Testis (tissue), 5 donors: Measurements from ENCODE around the gene HS3ST4. TPM values are rescaled to one million over a fixed set of nuclear protein-coding genes. Genes with fewer than 3 reads are reported as not detected.
A peak's percentile ranks its signal among the peaks of the same experiment; 100 is the strongest.

ENCODE experiments used
- DNase-seq: peaks from one replicate; pipeline ENCODE4 v3.0.0-alpha.2; 2019
- H3K27ac ChIP-seq, 2 donors: fragments of 200-600 bp; sonication (generic); one replicate each; pipeline ENCODE4 v1.5.1; 2019
- H3K27me3 ChIP-seq: fragments of 200-600 bp; sonication (generic); one replicate; pipeline ENCODE4 v1.5.1; 2019
- H3K36me3 ChIP-seq: fragments of 200-600 bp; sonication (generic); one replicate; pipeline ENCODE4 v1.5.1; 2017; ENCODE audit warnings: low read depth; ENCODE audit errors: missing control alignments
- H3K4me1 ChIP-seq: fragments of 200-600 bp; sonication (generic); one replicate; pipeline ENCODE4 v1.5.1; 2019
- H3K4me3 ChIP-seq, 2 donors: fragments of 200-600 bp; sonication (generic); one replicate each; pipeline ENCODE4 v1.5.1; 2017 to 2019
- H3K9me3 ChIP-seq: fragments of 200-600 bp; sonication (generic); one replicate; pipeline ENCODE4 v1.5.1; 2017
- POLR2A ChIP-seq: fragments of 450-650 bp; IDR thresholded peaks from one replicate; pipeline ENCODE4 v1.6.1; 2017; ENCODE audit warnings: antibody characterized with exemption, mild to moderate bottlenecking, moderate library complexity
- WGBS, 2 donors: methylation state at CpG; one replicate each; pipeline ENCODE4 v1.1.5; 2018; 5-methylcytosine and 5-hydroxymethylcytosine counted together
- intact Hi-C: fragments of 100-400 bp; cut with DNase I; formaldehyde crosslinking; loops from one replicate; pipeline ENCODE4 v1.15.1; 2023; ENCODE audit warnings: low total_unique reads
- long read RNA-seq, 2 donors: transcript quantifications; one replicate each; lab custom pipeline, GENCODE V29; 2026
- polyA plus RNA-seq: library from polyadenylated mRNA; stranded (reverse); fragments of 350-450 nt; fragmentation: Illumina TruSeq; extraction: RNeasy Lipid Tissue Mini Kit (QIAGEN cat#74804); gene quantifications from one replicate; pipeline ENCODE4 v1.2.3, GENCODE V29; 2014; ENCODE audit warnings: low read depth, low replicate concordance; ENCODE audit not compliant: insufficient read depth
- total RNA-seq, 2 donors: library from RNA; depleted of rRNA; stranded (reverse); fragments of >200 nt; gene quantifications; one replicate each; pipeline ENCODE4 v1.2.3, GENCODE V29; 2016
- TF ChIP-seq, protein P1 (sequence below), 3 experiments: fragments of 450-650 bp in 2 of 3; fragments of 200-600 bp in 1 of 3; sonication (generic) in 1 of 3; IDR thresholded peaks; one replicate each; pipeline ENCODE4 v1.5.1; 2016 to 2019; ENCODE audit warnings: antibody characterized with exemption in 3 of 3, mild to moderate bottlenecking in 2 of 3, moderate library complexity in 1 of 3

Gene HS3ST4
- total RNA-seq, result 1 to 10 TPM; 2.6 to 2.7 TPM
- 0.37 TPM for polyA plus RNA-seq
- long read RNA-seq, donor 1, result 0 reads
- long read RNA-seq, donor 2, result 0 reads

- DNase-seq, result peak; percentile 19
- intact Hi-C loops, result no loop called here
- Histone ChIP-seq H3K4me3 (peak within 1 kb of the TSS; percentile 36 to 38), H3K27me3 (no peaks in the 10 kb centered on the region), H3K9me3 (no peaks in the 10 kb centered on the region), H3K27ac (no peak within 1 kb of the TSS), H3K36me3 (no peaks in the 10 kb centered on the region), H3K4me1 (no peaks in the 10 kb centered on the region)
- WGBS, 2 donors, result 1 to 2% methylated on average over 14 to 52 of the region's 58 CpGs
- no peak for TF ChIP-seq POLR2A
- TF ChIP-seq, protein P1, sequence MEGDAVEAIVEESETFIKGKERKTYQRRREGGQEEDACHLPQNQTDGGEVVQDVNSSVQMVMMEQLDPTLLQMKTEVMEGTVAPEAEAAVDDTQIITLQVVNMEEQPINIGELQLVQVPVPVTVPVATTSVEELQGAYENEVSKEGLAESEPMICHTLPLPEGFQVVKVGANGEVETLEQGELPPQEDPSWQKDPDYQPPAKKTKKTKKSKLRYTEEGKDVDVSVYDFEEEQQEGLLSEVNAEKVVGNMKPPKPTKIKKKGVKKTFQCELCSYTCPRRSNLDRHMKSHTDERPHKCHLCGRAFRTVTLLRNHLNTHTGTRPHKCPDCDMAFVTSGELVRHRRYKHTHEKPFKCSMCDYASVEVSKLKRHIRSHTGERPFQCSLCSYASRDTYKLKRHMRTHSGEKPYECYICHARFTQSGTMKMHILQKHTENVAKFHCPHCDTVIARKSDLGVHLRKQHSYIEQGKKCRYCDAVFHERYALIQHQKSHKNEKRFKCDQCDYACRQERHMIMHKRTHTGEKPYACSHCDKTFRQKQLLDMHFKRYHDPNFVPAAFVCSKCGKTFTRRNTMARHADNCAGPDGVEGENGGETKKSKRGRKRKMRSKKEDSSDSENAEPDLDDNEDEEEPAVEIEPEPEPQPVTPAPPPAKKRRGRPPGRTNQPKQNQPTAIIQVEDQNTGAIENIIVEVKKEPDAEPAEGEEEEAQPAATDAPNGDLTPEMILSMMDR (IDR thresholded peaks at IDR 0.05), result no peak
These were observed at the start of gene HS3ST4 for GRCh38 chr16:25691519-25692091. TSS of gene HS3ST4 (plus strand) at chr16:25691959.

GRCh38 chr16:25643633-25644032, 48.1 kb upstream of the HS3ST4 start:
- Histone ChIP-seq H3K27ac (no peak overlapping the region), H3K4me3 (no peak overlapping the region), H3K27me3 (no peaks in the 10 kb centered on the region), H3K36me3 (no peaks in the 10 kb centered on the region), H3K4me1 (no peaks in the 10 kb centered on the region), H3K9me3 (no peaks in the 10 kb centered on the region)
- TF ChIP-seq, protein P1 (IDR thresholded peaks at IDR 0.05), result no peak
- no peak for TF ChIP-seq POLR2A
- no peak for DNase-seq
- intact Hi-C loops, result no loop called here
- WGBS, 2 donors, result 79 to 84% methylated on average over 4 of the region's 4 CpGs

- intact Hi-C loops, result no loop called here
- 87 to 88% methylated on average over 2 of the region's 2 CpGs for WGBS, 2 donors
- no peak for TF ChIP-seq POLR2A
- TF ChIP-seq, protein P1 (IDR thresholded peaks at IDR 0.05), result no peak
- Histone ChIP-seq H3K27me3 (no peaks in the 10 kb centered on the region), H3K9me3 (no peaks in the 10 kb centered on the region), H3K4me3 (no peak overlapping the region), H3K27ac (no peak overlapping the region), H3K4me1 (no peaks in the 10 kb centered on the region), H3K36me3 (no peaks in the 10 kb centered on the region)
- DNase-seq, result no peak
These were observed 35.1 kb upstream of the HS3ST4 start for GRCh38 chr16:25656639-25657038.

DNA sequence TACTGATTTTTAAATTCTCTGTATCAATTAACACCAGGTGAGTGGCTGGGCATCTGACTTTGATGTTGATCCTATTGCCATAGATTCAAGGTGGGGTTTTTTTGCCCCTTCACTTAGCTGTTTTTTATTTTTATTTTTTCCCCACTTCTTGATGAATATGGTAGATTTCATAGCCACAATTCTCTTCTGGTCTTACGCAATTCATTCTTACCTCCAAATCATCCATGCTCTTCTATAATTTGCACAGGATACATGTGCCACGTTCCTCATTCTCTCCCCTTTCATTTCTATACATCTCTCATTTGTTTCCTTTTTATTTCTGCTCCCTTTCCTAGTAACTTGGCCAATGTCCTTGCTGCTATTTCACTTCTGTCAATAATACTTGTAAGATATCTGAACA, 14.9 kb upstream of the HS3ST4 start:
- no peak for DNase-seq
- no peaks in the 10 kb centered on the region for H3K9me3 ChIP-seq
- H3K27me3 ChIP-seq, result no peaks in the 10 kb centered on the region
- H3K27ac ChIP-seq, result no peak overlapping the region
- H3K36me3 ChIP-seq, result no peaks in the 10 kb centered on the region
- intact Hi-C loops, result no loop called here
- TF ChIP-seq, protein P1 (IDR thresholded peaks at IDR 0.05), result no peak
- no peak for TF ChIP-seq POLR2A
- H3K4me1 ChIP-seq, result no peaks in the 10 kb centered on the region
- 75 to 76% methylated on average over 2 of the region's 2 CpGs for WGBS, 2 donors
- H3K4me3 ChIP-seq, result no peak overlapping the region

DNA sequence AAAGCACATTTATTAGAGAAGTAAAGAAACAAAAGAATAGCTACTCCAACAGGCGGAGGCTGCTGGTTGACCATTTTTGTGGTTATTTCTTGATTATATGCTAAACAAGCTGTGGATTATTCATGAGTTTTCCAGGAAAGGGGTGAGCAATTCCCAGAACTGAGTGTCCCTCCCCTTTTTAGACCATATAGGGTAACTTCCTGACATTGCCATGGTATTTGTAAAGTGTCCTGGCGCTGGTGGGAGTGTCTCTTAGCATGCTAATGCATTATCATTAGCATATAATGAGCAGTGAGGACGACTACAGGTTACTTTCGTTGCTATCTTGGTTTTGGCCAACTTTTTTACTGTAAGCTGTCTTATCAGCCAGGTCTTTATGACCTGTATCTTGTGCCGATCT, 12.2 kb upstream of the HS3ST4 start:
- no peak for DNase-seq
- TF ChIP-seq, protein P1 (IDR thresholded peaks at IDR 0.05), result no peak
- no peak for TF ChIP-seq POLR2A
- H3K4me1 ChIP-seq, result no peaks in the 10 kb centered on the region
- H3K27me3 ChIP-seq, result no peaks in the 10 kb centered on the region
- no peak overlapping the region for H3K27ac ChIP-seq
- no peak overlapping the region for H3K4me3 ChIP-seq
- H3K9me3 ChIP-seq, result no peaks in the 10 kb centered on the region
- intact Hi-C loops, result no loop called here
- 57 to 60% methylated on average over 5 of the region's 5 CpGs for WGBS, 2 donors
- no peaks in the 10 kb centered on the region for H3K36me3 ChIP-seq
